Kidney glomerular epithelial cell (primary cell): Measurements from ENCODE around the gene SCCPDH.
"Not testable (repeated sequence)": the region's sequence is repeated elsewhere in the genome, so short reads cannot be mapped to it uniquely, and the experiment has no call there.

Experiments
- DNase-seq: peaks from one replicate; lab custom pipeline; 2025; lab: John Stamatoyannopoulos, UW

The SCCPDH gene

DNA sequence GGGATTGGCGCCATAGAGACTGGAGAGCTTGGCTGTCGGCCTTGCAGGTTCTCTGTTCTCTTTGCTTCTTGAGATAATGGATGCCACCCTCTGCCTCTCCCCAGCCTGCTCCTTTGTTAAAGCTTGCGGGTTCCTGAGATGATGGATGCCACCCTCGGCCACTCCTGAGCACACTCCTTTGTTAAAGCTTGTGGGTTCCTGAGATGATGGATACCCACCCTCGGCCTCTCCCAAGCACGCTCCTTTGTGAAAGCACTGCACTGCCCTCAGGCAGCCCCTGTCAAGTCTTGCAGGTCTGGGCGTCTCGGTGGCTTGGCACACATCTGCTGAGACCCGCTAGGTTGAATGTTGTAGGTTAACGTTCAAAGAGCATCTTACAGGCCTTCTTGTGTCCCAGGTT lies 76.5 kb downstream of the SCCPDH start:
- no peak for DNase-seq

DNA sequence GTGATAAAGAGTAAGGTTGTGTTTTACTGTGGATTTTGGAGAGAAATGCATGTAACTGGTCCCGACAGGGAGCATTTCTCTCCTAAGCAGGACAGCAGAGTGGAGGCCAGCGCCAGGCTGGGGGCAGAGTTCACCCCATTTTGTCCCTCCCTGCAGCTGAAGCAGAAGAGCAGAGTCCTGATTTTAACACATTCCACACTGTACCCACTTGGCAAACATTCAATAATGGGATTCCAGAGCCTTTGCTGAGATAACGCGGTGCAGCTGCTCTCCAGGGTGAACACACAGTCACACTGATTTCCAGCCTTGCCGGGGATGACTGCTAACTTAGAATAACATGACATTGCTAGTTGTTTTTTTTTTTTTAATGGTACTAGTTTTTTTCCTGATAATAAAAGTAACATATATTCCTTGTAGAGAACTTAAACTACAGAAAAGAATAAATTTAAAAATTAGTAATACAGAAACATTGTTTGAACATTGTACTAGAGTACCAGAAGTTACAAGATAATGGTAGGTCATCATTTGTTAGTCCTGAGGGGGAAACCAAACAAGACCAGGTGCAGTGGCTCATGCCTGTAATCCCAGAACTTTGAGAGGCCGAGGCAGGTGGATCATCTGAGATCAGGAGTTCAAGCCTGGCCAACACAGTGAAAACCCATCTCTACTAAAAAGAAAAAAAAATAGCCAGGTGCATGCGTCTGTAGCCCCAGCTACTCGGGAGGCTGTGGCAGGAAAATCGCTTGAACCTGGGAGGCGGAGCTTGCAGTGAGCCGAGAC lies 77.2 kb downstream of the SCCPDH start:
- no peak for DNase-seq

DNA sequence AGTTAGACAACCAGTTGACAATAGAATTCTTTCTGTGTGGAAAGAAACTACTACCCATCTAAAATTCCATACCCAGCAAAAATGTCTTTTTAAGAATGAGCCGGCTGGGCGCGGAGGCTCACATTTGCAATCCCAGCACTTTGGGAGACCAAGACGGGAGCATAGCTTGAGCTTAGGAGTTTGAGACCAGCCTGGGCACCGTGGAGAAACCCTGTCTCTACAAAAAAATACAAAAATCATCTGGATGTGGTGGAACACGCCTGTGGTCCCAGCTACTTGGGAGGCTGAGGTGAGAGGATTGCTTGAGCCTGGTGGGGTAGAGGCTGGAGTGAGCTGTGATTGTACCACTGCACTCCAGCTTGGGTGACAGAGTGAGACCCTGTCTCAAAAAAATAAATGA lies 79.2 kb downstream of the SCCPDH start:
- no peak for DNase-seq

DNA sequence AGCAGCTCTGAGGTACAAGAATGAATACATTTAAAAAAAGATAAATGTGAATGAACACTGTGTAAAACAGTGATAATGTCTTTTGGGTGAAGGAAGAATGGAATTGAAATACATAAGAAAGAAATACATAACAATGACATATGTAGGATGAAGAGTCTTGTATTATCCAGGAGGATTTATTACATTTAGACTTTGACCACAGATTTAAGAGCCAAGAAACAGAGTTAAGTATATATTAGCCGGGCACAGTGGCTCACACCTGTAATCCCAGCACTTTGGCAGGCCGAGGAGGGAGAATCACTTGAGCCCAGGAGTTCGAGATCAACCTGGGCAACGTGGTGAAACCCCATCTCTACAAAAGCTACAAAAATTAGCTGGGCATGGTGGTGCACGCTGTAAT lies 79.7 kb downstream of the SCCPDH start:
- no peak for DNase-seq

DNA sequence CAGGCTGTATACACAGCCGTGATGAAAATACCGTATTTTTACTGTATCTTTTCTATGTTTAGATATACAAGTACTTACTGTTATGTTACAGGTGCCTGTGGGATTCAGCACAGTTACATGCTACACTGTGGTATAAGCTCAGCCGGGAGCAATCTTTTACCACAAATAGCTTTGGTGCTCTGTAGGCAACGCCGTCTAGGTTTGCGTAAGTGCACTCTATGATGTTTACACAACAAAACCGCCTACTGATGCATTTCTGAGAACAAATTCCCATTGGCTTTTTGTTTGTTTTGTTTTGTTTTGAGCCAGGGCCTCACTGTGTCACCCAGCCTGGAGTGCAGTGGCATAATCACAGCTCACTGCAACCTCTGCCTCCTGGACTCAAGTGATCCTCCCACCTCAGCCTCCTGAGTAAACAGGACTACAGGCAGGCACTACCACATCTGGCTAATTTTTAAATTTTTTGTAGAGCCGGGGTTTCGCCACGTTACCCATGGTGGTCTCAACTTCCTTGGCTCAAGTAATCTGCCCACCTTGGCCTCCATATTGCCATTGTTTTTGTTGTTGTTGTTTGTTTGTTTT lies 81.0 kb downstream of the SCCPDH start:
- DNase-seq = no peak

DNA sequence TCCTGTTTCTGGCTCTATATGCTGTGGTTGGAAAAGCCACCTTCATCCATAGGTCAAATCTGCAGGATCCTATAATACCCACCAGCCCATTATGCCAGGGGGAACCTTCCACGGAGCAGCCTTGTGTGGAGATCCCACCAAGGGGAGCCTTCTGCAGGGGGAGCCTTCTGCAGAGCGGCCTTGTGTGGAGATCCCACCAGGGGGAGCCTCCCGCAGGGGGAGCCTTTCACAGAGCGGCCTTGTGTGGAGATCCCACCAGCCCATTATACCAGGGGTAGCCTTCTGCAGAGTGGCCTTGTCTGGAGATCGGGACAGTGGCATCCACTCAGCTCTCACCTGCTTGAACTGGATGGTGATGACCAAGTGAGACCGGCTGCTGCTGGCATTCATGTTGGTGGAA lies 85.3 kb downstream of the SCCPDH start:
- no peak for DNase-seq

DNA sequence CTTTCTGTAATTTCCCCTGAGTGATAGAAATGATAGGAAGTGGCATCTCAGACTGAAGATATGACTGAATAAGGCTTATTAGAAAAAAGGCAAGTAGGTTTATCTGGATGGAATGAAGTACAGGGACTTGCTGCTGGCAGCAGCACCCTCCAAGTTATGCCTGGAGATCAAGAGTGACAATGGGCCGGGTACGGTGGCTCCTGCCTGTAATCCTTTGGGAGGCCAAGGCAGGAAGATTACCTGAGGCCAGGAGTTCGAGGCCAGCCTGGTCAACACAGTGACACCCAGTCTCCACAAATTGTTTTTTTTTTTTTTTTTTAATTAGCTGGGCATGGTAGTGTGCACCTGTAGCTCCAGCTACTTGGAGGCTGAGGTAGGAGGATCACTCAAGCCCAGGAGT lies 87.8 kb downstream of the SCCPDH start:
- no peak for DNase-seq

DNA sequence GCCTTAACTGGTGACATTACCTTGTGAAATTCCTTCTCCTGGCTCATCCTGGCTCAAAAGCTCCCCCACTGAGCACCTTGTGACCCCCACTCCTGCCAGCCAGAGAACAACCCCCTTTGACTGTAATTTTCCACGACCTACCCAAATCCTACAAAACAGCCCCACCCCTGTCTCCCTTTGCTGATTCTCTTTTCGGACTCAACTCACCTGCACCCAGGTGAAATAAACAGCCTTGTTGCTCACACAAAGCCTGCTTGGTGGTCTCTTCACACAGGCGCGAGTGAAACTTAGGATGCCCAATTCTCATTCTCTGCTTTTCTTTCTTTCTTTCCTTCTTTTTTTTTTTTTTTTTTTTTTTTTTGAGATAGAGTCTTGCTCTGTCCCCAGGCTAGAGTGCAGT lies 89.1 kb downstream of the SCCPDH start:
- DNase-seq = not testable (repeated sequence)

DNA sequence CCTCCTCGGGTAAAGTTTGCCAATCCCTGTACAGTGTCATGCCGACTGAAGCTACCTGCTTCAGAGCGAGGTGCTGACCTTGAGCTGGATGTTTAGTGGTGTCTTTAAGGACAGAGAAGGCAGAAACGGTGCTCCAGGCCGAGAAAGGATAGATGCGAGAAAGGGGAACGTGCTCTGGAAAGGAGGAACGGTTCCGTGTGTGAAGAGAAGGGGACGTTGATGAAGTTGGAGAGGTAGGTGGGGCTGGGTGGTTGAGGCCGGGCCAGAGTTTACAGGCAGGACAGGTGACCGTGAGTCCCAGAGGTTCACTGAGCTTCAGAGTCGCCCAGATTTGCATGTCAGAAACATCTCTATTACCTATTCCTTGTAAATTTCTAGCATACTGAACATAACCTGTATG lies 90.7 kb downstream of the SCCPDH start:
- DNase-seq = no peak

DNA sequence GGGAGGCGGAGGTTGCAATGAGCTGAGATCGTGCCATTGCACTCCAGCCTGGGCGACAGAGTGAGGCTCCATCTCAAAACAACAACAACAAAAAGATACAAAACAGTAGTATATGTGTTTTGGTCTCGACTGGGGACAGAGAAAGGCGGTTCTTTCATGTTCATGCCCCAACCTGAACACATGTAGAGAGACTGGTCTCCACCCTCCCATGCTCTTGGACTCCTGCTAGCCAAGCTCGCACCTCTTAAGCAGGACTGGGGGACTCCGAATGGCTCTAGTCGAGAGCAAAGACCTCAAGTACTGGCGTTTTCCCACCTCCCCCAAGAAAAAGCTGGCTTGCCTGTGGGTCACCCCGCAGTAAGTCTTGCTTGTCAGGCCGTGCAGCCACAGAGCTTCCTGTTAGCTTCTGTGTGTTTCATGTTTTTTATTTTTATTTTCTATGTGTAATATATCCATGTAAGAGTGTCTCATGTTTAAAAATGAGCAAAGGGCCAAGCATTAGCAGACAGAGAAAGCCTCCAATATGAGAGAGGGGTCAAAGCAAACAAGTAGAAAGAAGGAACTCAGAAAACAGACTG lies 91.6 kb downstream of the SCCPDH start:
- DNase-seq = no peak
